Measurements from ENCODE around the gene WDR90.

WDR90 gene

DNA sequence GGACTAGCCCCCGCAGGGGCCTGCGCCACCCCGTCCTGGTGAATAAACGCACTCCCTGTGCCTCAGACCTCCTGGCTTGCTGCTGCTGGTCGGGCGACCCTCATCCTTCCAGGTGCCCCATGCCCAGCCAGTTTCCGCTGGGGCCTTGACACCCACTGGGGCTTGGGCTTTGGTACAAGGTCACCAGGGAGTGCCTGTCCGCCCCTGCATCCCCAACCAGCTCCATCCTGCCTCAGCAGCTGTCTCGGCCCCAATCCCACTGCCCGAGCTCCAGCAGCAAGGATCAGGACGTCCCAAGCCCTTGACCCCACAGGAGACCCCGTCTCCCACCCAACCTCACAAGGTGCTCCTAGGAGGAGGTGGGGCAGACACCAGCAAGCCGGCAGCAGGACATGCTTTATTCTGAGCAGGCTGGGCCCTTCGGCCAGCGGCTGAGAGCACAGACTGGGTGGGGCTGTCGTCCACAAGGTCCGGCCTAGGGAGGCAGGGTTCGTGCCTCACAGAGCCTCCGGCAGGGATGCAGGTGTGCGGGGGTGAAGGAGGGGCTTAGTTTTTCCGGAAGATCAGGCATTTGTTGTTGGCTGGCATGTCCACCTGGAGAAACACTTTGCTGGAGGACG, 15.0 kb upstream of the WDR90 start:
- no peak overlapping the region for H3K4me3 ChIP-seq (ENCODE audit: low read depth, low read length)
- TF ChIP-seq CTCF (IDR thresholded peaks at IDR 0.05; ENCODE audit: low read depth, low read length), result no peak
- no peak for DNase-seq (ENCODE audit: low read depth, low spot score)
- in situ Hi-C loops (cut with HindIII; ENCODE audit: low sequenced_read_pairs), result no loop called here

GRCh38 chr16:634996-635395, 14.2 kb upstream of the WDR90 start:
- no peak for TF ChIP-seq CTCF (IDR thresholded peaks at IDR 0.05; ENCODE audit: low read depth, low read length)
- H3K4me3 ChIP-seq (ENCODE audit: low read depth, low read length), result peak overlapping the region; percentile 67
- no peak for DNase-seq (ENCODE audit: low read depth, low spot score)
- in situ Hi-C loops (cut with HindIII; ENCODE audit: low sequenced_read_pairs), result no loop called here

GRCh38 chr16:635573-636205, 13.5 kb upstream of the WDR90 start:
- in situ Hi-C loops (cut with HindIII; ENCODE audit: low sequenced_read_pairs), result no loop called here
- peak overlapping the region; percentile 67 for H3K4me3 ChIP-seq (ENCODE audit: low read depth, low read length)
- DNase-seq (ENCODE audit: low read depth, low spot score), result no peak
- no peak for TF ChIP-seq CTCF (IDR thresholded peaks at IDR 0.05; ENCODE audit: low read depth, low read length)

GRCh38 chr16:636206-637080, 12.7 kb upstream of the WDR90 start, which contains the start of gene METTL26:
METTL26 (minus strand) TSS chr16:636305; CDS start chr16:636290, 15 bp downstream.
- H3K4me3 ChIP-seq (ENCODE audit: low read depth, low read length), result peak within 1 kb of the TSS; percentile 67
- DNase-seq (ENCODE audit: low read depth, low spot score), result peak; percentile 95
- no peak for TF ChIP-seq CTCF (IDR thresholded peaks at IDR 0.05; ENCODE audit: low read depth, low read length)
- in situ Hi-C loops (cut with HindIII; ENCODE audit: low sequenced_read_pairs), result no loop called here

- in situ Hi-C loops (cut with HindIII; ENCODE audit: low sequenced_read_pairs), result no loop called here
- peak; percentile 90 for DNase-seq (ENCODE audit: low read depth, low spot score)
- peak overlapping the region; percentile 67 for H3K4me3 ChIP-seq (ENCODE audit: low read depth, low read length)
- TF ChIP-seq CTCF (IDR thresholded peaks at IDR 0.05; ENCODE audit: low read depth, low read length), result no peak
Observed at GRCh38 chr16:637081-638018, 11.8 kb upstream of the WDR90 start.
